GM12878 (cell line): ENCODE measurements around the gene CHPF2.

Experiments
- BCL11A ChIP-seq: IDR thresholded peaks from 2 replicates; pipeline ENCODE4 v1.6.1; 2011; ENCODE audit warnings: low read depth, low read length
- ESRRA ChIP-seq: IDR thresholded peaks from 2 replicates; pipeline ENCODE4 v1.6.1; 2012; ENCODE audit warnings: mild to moderate bottlenecking, low read length, improper control_type of control experiment
- HDAC6 ChIP-seq: fragments of 200-600 bp; sonication (generic); IDR thresholded peaks from one replicate; pipeline ENCODE4 v1.8.0; 2017; ENCODE audit warnings: antibody characterized with exemption; ENCODE audit not compliant: unreplicated experiment
- POLR2A ChIP-seq: IDR thresholded peaks from 2 replicates; pipeline ENCODE4 v1.6.1; 2011; ENCODE audit warnings: low read depth, mild to moderate bottlenecking, low read length
- SMAD5 ChIP-seq: IDR thresholded peaks from 2 replicates; pipeline ENCODE4 v1.6.1; 2016; ENCODE audit warnings: antibody characterized with exemption, low read depth
- TBL1XR1 ChIP-seq: IDR thresholded peaks from 2 replicates; pipeline ENCODE4 v1.6.1; 2012; ENCODE audit warnings: low read depth, low read length, improper control_type of control experiment
- ZNF207 ChIP-seq: fragments of 450-650 bp; IDR thresholded peaks from 2 replicates; pipeline ENCODE4 v1.6.1; 2014; ENCODE audit warnings: antibody characterized with exemption, mild to moderate bottlenecking, borderline replicate concordance
- ZZZ3 ChIP-seq: IDR thresholded peaks from 2 replicates; pipeline ENCODE4 v1.6.1; 2011; ENCODE audit warnings: low read depth; ENCODE audit not compliant: control insufficient read depth, insufficient read length
- TF ChIP-seq, protein P1 (sequence below), 3 experiments: IDR thresholded peaks in 2 of 3; conservative IDR thresholded peaks in 1 of 3; 2 replicates each; pipeline ENCODE4 v1.5.1; 2011; ENCODE audit warnings: low read depth in 3 of 3, low read length in 3 of 3, mild to moderate bottlenecking in 3 of 3, control low read depth in 2 of 3, moderate library complexity in 2 of 3, inconsistent platforms in 1 of 3, mixed read lengths in 1 of 3; ENCODE audit not compliant: control insufficient read depth in 2 of 3, insufficient read depth in 1 of 3; ENCODE audit errors: extremely low read depth in 1 of 3
- TF ChIP-seq, protein P2 (sequence below): IDR thresholded peaks from 2 replicates; pipeline ENCODE4 v1.6.1; 2012; ENCODE audit warnings: low read depth, low read length, improper control_type of control experiment

DNA sequence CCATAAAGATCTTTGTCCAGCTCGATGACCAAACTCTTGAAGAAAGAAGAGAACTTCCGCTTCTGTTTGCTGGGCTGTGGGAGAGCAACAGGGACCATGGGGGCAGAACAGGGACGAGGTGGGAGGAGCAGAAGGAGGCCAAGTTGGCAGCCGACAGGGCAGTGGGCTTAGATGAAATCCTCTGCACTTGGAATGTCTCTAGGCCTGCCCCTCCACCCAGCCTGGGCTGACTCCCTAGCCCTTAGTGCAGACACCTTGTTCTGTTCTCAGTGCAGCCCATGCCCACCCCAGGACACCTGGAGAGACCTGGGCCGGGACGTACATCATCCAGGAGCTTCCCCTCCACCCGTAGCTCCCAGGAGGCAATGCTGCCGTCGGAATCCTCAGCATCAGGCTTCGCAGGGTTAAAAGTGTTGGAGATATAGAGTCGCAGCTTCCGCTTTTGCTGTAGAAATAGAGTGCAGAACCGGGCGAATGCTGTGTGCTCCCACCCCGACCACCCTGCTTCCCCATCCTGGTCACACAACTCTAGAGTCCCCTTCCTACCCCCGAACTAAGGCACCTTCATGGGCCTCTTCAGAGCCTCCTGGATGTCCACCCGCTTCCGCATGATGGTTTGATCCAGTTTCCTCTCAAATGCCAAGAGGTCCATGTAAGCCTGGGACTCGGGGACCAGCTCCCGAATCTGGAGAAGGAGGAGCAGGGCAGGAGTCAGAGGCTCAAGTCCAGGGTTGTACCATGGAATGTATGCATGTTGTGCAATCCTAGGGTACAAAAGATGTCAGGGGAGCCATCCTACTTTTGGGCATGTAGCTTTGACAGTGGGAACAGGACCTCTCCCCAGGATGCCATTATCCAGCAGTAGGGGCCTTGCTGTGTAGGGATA is 10.1 kb downstream of the CHPF2 start:
- TF ChIP-seq, protein P1, sequence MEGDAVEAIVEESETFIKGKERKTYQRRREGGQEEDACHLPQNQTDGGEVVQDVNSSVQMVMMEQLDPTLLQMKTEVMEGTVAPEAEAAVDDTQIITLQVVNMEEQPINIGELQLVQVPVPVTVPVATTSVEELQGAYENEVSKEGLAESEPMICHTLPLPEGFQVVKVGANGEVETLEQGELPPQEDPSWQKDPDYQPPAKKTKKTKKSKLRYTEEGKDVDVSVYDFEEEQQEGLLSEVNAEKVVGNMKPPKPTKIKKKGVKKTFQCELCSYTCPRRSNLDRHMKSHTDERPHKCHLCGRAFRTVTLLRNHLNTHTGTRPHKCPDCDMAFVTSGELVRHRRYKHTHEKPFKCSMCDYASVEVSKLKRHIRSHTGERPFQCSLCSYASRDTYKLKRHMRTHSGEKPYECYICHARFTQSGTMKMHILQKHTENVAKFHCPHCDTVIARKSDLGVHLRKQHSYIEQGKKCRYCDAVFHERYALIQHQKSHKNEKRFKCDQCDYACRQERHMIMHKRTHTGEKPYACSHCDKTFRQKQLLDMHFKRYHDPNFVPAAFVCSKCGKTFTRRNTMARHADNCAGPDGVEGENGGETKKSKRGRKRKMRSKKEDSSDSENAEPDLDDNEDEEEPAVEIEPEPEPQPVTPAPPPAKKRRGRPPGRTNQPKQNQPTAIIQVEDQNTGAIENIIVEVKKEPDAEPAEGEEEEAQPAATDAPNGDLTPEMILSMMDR (IDR thresholded peaks at IDR 0.05 in 2 of 3, conservative IDR thresholded peaks at IDR 0.05 in 1 of 3; ENCODE audit: control insufficient read depth in 2 of 3, extremely low read depth in 1 of 3, insufficient read depth in 1 of 3, low read depth in 3 of 3, low read length in 3 of 3), result no peak
- TF ChIP-seq POLR2A (no peak), HDAC6 (no peak), SMAD5 (no peak), BCL11A (no peak), ZZZ3 (no peak), ESRRA (no peak), ZNF207 (no peak), TBL1XR1 (no peak)
- TF ChIP-seq, protein P2, sequence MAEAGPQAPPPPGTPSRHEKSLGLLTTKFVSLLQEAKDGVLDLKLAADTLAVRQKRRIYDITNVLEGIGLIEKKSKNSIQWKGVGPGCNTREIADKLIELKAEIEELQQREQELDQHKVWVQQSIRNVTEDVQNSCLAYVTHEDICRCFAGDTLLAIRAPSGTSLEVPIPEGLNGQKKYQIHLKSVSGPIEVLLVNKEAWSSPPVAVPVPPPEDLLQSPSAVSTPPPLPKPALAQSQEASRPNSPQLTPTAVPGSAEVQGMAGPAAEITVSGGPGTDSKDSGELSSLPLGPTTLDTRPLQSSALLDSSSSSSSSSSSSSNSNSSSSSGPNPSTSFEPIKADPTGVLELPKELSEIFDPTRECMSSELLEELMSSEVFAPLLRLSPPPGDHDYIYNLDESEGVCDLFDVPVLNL, result no peak
